Activated CD4-positive, alpha-beta T cell treated with anti-CD3 and anti-CD28 coated beads, Interleukin-2, amount 50 U/mL, for 16 hours (primary cell): ENCODE data around the gene TAF11.
"Not testable (repeated sequence)": the region's sequence is repeated elsewhere in the genome, so short reads cannot be mapped to it uniquely, and the experiment has no call there.

Experiments
- DNase-seq: peaks from one replicate; pipeline ENCODE4 v3.0.0-alpha.2; 2020

The TAF11 gene

DNA sequence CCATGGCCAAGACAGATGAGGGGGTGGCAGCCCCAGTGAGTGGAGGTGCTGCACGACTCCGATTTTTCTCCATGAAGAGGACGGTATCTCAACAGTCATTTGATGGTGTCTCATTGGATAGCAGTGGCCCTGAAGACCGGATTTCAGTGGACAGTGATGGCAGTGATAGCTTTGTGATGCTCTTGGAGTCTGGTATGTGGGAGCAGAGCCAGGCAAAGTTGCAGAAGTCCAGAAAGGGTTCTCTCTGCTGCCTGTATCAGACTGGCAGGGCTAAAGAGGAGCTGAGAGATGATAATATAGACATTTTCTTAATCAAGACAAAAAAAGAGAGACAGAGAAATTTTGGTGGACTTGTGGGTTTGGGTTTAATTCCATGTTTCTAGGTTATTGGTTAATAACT, 23.8 kb downstream of the TAF11 start:
- no peak for DNase-seq

DNA sequence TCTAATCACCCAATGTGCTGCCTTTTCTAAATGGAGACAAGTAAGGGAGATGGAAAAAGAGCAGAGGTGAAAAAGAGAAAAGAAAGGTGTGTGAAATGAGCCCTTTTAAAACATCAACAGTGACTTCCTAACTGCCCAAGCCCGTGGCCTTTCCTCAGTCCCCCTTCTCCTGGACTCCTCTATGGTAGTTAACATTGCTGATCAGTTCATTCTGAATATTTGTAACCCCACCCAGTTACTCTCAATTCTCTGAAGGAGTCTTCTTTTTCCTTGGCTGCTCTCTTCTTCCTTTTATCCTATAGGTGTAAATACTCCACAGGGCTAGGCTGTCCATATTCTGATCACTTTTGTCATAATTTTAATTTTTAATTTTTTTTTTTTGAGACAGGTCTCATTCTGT, 27.1 kb downstream of the TAF11 start:
- DNase-seq, result no peak

DNA sequence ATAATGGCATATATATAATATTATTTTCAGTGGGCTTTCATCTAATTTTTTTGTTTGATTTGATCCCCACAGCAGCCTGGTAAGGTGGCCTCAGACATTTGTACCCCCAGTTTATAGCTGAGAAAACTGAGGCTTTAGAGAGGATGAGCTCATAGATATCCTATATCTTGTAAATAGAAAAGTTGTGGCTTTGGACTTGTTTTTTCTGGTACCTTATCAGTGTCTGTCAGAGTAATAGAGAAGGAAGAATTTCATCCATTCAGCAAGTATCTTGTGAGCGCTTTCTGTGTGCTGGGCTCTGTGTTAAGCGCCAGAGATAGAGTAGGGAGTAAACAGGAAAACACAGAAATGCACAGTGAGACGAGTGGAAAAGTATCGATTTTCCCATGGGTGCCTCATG, 27.9 kb downstream of the TAF11 start:
- DNase-seq, result no peak

DNA sequence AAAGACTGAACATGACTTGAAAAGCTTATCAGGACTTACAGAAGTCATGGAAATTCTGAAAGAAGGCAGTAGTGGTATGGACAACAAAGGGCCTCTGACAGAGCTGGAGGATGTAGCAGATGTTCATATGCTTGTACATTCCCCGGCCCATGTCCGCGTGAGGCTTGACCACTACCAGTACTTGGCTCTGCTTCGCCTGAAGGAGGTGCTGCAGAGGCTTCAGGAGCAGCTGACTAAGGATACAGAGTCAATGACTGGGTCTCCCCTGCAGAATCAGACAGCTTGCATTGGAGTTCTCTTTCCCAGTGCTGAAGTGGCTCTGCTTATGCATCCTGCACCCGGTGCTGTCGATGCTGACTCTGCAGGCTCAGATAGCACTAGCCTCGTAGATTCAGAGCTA, 29.2 kb downstream of the TAF11 start:
- DNase-seq, result no peak

DNA sequence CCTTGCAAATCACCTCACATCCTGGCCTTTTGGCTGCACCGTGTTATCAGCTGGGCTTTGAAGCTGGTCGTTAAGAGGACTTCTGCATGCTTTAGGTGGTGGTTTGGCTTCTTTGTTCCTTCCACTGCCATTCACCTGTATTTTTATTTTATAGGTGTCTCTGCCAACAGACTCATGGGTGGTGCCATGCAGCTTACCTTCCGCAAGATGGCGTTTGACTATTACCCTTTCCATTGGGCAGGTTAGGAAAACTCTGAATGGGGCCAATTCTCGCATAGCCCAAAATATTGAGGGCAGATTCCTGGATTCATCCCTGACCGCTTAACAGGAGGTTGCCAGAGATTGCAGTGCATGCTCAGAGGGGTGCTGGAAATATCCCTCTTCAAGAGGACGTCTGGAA, 32.4 kb downstream of the TAF11 start:
- DNase-seq, result no peak

DNA sequence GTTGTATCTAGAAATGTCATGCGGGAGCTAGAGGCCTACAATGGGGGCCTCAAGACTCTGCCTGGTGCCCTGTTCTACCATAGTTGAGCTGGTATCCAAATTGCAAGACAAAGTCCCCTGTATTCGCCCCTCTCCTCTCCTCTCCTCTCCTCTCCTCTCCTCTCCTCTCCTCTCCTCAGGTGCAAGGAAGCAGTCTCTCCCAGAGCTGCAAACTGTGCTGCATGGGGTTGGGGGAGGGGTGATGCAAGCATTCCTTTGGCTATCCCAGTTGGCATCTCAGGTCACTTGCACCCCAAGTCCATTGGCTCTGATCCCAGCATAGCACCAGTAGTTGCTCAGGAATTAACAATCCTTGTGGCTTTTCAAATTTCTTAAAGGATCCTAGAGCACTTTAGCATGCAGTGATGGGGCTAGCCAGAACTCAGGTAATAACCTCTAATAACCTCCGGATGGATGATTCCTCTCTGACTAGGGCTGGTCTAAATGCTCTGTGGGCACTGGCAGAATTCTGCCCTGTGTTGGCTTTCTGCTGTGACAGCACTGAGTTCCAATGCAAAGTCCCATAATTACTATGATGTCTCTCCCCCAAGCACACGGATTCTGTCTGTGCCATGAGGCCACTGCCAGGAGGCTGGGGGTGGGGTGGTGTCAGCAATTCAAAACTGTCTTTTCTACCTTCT, 35.3 kb downstream of the TAF11 start:
- no peak for DNase-seq

DNA sequence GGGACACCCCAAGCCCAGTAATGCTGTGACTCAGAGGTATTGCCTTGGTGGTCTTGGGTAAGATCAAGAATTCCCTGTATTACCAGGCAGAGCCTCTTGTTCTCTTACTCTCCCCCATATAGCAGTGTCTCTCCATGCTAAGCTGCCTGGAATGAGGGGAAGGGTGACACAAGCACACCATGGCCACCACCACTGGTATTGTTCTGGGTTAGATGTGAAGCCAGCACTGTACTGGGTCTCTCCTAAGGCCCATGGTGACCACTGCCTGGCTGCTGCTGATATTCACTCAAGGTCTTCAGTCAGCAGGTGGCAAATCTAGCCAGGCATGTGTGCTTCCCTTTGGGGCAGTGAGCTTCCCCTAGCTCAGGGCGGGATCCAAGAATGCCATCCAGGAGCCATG, 36.5 kb downstream of the TAF11 start:
- no peak for DNase-seq

DNA sequence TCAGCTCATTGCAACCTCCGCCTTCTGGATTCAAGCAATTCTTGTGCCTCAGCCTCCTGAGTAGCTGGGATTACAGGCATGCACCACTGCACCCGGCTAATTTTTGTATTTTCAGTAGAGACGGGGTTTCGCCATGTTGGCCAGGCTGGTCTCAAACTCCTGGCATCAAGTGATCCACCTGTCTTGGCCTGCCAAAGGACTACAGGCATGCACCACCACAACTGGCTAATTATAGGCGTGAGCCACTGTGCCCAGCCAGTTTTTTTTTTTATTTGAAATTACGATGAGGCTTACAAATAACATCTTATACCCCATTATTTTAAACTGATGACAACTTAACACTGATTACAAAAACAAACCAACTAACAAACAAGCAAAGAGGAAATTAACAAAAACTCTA, 38.8 kb downstream of the TAF11 start:
- not testable (repeated sequence) for DNase-seq

DNA sequence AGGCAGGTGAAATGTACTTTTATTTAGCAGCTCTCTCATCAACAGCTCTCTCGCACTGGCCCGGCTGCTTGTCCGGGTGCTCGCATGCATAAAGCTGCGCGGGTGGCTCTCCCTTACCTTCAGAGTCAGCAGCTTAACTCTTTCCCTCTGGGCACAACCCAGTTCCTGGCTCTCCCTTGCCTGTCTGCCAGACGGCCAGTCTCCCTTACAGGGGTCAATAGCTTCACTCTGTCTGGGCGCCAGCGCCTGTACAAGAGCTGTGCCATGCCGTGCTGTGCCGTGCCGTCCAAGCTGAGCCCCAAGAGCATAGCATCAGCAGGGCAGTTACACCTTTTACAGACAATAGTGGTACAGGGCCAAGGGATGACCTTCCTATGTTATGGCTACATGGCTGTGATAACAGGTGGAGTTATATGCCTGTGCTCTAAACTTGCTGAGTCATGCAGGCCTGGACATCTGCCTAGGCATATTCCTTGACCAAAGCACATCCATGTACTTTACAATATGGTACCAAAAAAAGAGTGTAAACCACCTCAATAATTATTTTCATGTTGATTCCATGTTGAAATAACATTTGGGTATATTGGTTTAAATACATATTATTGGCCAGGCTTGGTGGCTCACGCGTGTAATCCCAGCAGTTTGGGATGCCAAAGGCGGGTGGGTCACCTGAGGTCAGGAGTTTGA, 48.0 kb downstream of the TAF11 start:
- DNase-seq, result no peak

DNA sequence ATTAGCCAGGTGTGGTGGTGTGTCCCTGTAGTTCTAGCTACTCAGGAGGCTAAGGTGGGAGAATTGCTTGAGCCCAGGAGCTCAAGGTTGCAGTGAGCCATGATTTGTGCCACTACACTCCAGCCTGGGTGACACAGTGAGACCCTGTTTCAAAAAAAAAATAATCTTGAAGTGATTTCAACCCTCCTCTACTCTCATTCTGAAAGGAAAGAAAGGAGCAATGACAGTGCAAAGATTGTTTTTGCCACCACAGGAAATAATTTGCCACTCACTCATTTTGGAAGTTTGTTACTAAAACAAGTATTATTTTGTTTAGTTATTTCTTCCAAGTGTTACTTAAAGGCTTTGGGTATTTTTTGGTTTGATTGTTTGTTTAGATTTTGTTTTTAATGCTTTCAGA, 50.3 kb downstream of the TAF11 start:
- DNase-seq, result peak; percentile 67

DNA sequence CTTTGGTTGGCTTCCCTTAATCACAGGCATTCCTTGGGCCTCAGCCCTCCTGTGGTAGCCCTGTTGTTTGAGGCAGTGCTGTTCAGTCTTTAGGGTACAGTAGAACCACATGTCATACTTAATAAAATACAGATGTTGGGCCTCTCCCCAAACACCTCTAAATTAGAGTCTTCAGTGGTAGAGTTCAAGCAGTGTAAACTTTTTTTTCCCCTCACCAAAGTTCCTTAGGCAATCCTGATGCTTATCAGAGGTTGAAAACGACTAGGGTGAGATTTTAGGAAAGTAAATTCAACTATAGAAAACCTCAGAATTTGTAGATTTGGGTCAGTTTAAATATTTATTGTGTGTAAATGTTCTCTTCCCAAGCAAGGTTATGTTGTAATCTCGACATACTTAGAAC, 51.4 kb downstream of the TAF11 start:
- DNase-seq, result no peak

DNA sequence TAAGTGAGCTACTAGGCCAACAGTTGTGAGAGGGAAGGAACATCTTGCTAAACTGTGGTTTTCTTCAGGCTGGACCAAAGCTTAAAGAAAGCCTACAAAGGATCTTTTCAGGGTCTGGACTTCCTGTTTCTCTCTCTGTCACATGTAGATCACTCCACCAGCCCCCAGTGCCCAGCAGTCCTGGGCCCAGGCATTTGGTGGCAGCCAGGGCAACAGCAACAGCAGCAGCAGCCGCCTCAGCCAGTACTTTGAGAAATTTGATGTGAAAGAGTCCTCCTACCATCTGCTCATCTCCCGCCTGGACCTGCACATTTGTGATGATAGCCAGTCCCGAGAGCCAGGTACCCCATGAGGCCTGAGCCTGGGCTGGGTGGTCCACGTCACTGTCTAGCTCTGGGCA, 51.8 kb downstream of the TAF11 start:
- DNase-seq, result no peak

DNA sequence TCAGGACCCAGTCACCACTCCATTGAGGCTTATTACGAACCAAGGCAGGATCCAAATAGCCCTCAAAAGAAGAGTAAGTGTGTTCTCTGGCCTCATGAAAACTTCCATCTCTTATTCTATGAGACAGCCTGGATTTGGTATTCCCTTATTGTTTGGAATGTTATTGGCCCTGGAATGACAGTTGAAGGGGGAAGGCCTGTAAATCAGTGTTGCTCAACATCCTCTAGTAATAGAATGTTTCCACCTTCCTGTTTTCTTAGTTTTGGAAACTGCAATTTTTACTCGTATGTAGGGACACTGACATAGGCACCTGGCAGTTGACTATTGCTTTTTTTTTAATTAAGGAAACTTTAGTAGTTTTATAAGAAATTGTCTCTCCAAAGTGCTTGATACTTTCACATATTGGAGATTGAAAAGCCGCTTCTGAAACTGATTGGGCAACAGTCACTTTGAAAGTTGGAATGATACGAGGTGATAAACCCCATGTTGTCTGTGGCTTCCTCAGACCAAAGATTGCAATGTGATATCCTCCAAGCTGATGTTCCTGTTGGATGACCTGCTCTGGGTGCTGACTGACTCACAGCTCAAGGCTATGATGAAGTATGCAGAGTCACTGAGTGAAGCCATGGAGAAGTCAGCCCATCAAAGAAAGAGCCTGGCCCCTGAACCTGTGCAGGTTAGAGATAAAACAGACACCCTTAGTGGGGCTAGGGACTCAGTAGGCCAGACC, 52.9 kb downstream of the TAF11 start:
- DNase-seq, result peak; percentile 70

DNA sequence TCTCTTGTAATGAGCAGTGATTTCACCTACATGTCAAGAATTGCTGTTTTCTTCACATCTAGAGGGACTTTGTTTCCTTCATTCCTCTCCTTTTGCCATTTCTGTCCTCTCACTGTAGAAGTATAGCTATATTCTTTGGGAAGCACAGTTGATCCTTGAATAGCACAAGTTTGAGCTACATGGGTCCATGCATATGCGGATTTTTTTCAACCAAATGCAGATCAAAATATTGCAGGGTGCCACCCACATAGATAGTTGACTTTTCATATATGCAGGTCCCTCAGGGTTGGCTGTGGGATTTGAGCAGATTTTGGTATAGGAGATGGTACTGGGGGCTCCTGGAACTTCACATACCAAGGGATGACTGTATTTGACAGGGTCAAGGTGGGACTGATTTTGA, 54.9 kb downstream of the TAF11 start:
- no peak for DNase-seq

DNA sequence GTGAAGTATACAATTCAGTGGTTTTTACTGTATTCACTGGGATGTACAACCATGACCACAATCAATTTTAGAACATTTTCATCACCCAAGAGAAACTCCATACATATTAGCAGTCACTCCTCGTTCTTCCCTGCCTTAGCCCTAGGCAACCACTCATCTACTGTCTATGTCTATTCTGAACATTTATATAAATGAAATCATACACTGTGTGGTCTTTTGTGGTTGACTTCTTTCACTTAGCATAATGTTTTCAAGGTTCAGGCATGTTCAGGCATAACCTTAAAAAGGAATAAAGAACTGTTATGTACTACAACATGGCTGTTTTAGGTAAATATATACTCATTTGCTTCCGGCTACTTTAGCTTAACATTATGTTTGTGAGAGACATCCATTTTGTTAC, 58.7 kb downstream of the TAF11 start:
- no peak for DNase-seq
